Hepatocyte (in vitro differentiated cells): ENCODE data around the gene MUC4. TPM values are rescaled to one million over a fixed set of nuclear protein-coding genes. Genes with fewer than 3 reads are reported as not detected.
"Not testable (repeated sequence)": the region's sequence is repeated elsewhere in the genome, so short reads cannot be mapped to it uniquely, and the experiment has no call there.

Experiments
- DNase-seq: peaks from one replicate; pipeline ENCODE4 v3.0.0-alpha.2; 2016; ENCODE audit warnings: low spot score
- H2AFZ ChIP-seq: fragments of 200-600 bp; sonication (generic); 2 replicates; pipeline ENCODE4 v1.6.0; 2016; ENCODE audit warnings: antibody characterized with exemption, mild to moderate bottlenecking
- H3K27ac ChIP-seq: fragments of 200-600 bp; sonication (generic); 2 replicates; pipeline ENCODE4 v1.5.1; 2016; ENCODE audit warnings: mild to moderate bottlenecking
- H3K27me3 ChIP-seq: fragments of 200-600 bp; sonication (generic); 2 replicates; pipeline ENCODE4 v1.6.1; 2016
- H3K36me3 ChIP-seq: fragments of 200-600 bp; sonication (generic); replicated peaks from 2 replicates; pipeline ENCODE4 v1.5.1; 2016; ENCODE audit warnings: low read depth; ENCODE audit not compliant: insufficient read depth
- H3K4me1 ChIP-seq: fragments of 200-600 bp; sonication (generic); 2 replicates; pipeline ENCODE4 v1.5.1; 2016; ENCODE audit warnings: mild to moderate bottlenecking, moderate library complexity; ENCODE audit not compliant: insufficient read depth
- H3K4me2 ChIP-seq: fragments of 200-600 bp; sonication (generic); 2 replicates; pipeline ENCODE4 v1.6.0; 2016
- H3K4me3 ChIP-seq: fragments of 200-600 bp; sonication (generic); 2 replicates; pipeline ENCODE4 v1.5.1; 2016; ENCODE audit warnings: mild to moderate bottlenecking
- H3K79me2 ChIP-seq: fragments of 200-600 bp; sonication (generic); 2 replicates; pipeline ENCODE4 v1.6.0; 2017; ENCODE audit warnings: mild to moderate bottlenecking
- H3K9me2 ChIP-seq: fragments of 200-600 bp; sonication (generic); replicated peaks from 2 replicates; pipeline ENCODE4 v1.6.0; 2017; ENCODE audit warnings: mild to moderate bottlenecking; ENCODE audit not compliant: insufficient read depth
- H3K9me3 ChIP-seq: fragments of 200-600 bp; sonication (generic); 2 replicates; pipeline ENCODE4 v1.5.1; 2016; ENCODE audit warnings: low read depth, mild to moderate bottlenecking
- H4K20me1 ChIP-seq: fragments of 200-600 bp; sonication (generic); 2 replicates; pipeline ENCODE4 v1.6.0; 2016; ENCODE audit warnings: mild to moderate bottlenecking; ENCODE audit not compliant: insufficient read depth, poor library complexity, severe bottlenecking
- EZH2 ChIP-seq: fragments of 200-600 bp; sonication (generic); IDR thresholded peaks from 2 replicates; pipeline ENCODE4 v1.6.1; 2016; ENCODE audit warnings: antibody characterized with exemption, mild to moderate bottlenecking, borderline replicate concordance
- EZH2phosphoT487 ChIP-seq: fragments of 200-600 bp; sonication (generic); IDR thresholded peaks from one replicate; pipeline ENCODE4 v1.6.1; 2018; ENCODE audit warnings: antibody characterized with exemption, mild to moderate bottlenecking, low read depth, moderate library complexity; ENCODE audit not compliant: unreplicated experiment, severe bottlenecking
- WGBS: methylation state at CpG from one replicate; pipeline ENCODE4 v1.1.6; 2016; ENCODE audit warnings: low lambda C conversion rate; ENCODE audit errors: missing lambda C conversion rate; 5-methylcytosine and 5-hydroxymethylcytosine counted together
- polyA plus RNA-seq: library from polyadenylated mRNA; unstranded; fragments of >200 nt; fragmentation: Nextera tagmentation; extraction: Ambion mirVana; gene quantifications from 2 replicates; pipeline ENCODE4 v1.2.1, GENCODE V29; 2016
- total RNA-seq: library from RNA; depleted of rRNA; stranded (reverse); fragments of >200 nt; gene quantifications from 2 replicates; pipeline ENCODE4 v1.2.3, GENCODE V29; 2014
- TF ChIP-seq, protein P1 (sequence below): fragments of 200-600 bp; sonication (generic); IDR thresholded peaks from 2 replicates; pipeline ENCODE4 v1.5.1; 2016; ENCODE audit warnings: antibody characterized with exemption, mild to moderate bottlenecking; ENCODE audit not compliant: poor library complexity

Gene MUC4
- total and polyA plus RNA-seq, 2 experiments from 2014 or later, result 0.89 to 1.7 TPM

- peak overlapping the region; percentile 16 for H3K27ac ChIP-seq
- peaks cover 18% of the 10 kb centered on the region for H3K4me1 ChIP-seq
- H2AFZ ChIP-seq, result no peak overlapping the region
- no peaks in the 10 kb centered on the region for H3K36me3 ChIP-seq
- H4K20me1 ChIP-seq, result no peaks in the 10 kb centered on the region
- H3K9me2 ChIP-seq, result no peaks in the 10 kb centered on the region
- H3K27me3 ChIP-seq, result no peaks in the 10 kb centered on the region
- no peak for DNase-seq
- TF ChIP-seq EZH2phosphoT487, result no peak
- TF ChIP-seq EZH2, result no peak
- TF ChIP-seq, protein P1, sequence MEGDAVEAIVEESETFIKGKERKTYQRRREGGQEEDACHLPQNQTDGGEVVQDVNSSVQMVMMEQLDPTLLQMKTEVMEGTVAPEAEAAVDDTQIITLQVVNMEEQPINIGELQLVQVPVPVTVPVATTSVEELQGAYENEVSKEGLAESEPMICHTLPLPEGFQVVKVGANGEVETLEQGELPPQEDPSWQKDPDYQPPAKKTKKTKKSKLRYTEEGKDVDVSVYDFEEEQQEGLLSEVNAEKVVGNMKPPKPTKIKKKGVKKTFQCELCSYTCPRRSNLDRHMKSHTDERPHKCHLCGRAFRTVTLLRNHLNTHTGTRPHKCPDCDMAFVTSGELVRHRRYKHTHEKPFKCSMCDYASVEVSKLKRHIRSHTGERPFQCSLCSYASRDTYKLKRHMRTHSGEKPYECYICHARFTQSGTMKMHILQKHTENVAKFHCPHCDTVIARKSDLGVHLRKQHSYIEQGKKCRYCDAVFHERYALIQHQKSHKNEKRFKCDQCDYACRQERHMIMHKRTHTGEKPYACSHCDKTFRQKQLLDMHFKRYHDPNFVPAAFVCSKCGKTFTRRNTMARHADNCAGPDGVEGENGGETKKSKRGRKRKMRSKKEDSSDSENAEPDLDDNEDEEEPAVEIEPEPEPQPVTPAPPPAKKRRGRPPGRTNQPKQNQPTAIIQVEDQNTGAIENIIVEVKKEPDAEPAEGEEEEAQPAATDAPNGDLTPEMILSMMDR, result no peak
- no peak overlapping the region for H3K4me2 ChIP-seq
- H3K79me2 ChIP-seq, result no peaks in the 10 kb centered on the region
- no peak overlapping the region for H3K4me3 ChIP-seq
- 69% methylated on average over 7 of the region's 7 CpGs for WGBS
- H3K9me3 ChIP-seq, result no peaks in the 10 kb centered on the region
Measured at GRCh38 chr3:195727606-195728195, 84.0 kb downstream of the MUC4 start.

DNA sequence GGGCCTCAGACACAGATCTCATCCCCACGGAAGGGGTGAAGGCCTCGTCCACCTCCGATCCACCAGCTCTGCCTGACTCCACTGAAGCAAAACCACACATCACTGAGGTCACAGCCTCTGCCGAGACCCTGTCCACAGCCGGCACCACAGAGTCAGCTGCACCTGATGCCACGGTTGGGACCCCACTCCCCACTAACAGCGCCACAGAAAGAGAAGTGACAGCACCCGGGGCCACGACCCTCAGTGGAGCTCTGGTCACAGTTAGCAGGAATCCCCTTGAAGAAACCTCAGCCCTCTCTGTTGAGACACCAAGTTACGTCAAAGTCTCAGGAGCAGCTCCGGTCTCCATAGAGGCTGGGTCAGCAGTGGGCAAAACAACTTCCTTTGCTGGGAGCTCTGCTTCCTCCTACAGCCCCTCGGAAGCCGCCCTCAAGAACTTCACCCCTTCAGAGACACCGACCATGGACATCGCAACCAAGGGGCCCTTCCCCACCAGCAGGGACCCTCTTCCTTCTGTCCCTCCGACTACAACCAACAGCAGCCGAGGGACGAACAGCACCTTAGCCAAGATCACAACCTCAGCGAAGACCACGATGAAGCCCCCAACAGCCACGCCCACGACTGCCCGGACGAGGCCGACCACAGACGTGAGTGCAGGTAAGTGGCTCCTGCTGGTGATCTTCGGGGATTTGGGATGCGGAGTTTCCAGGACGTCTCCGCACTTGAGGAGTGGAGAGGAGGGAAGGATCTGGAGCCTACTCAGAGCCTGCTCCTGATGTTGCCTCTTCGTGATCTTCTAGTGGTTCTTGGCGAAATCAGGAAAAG lies 85.6 kb downstream of the MUC4 start:
- not testable (repeated sequence) for H2AFZ ChIP-seq, H3K9me3 ChIP-seq, H3K4me2 ChIP-seq, H3K9me2 ChIP-seq, H3K79me2 ChIP-seq, DNase-seq, H4K20me1 ChIP-seq, H3K4me3 ChIP-seq, H3K36me3 ChIP-seq, H3K27ac ChIP-seq, H3K27me3 ChIP-seq
- peaks cover 22% of the 10 kb centered on the region for H3K4me1 ChIP-seq
- 93% methylated on average over 32 of the region's 32 CpGs for WGBS

- peaks cover 22% of the 10 kb centered on the region for H3K4me1 ChIP-seq
- H3K9me3 ChIP-seq, H3K79me2 ChIP-seq, H4K20me1 ChIP-seq, H3K27ac ChIP-seq, H3K27me3 ChIP-seq, DNase-seq, H3K4me2 ChIP-seq, H3K4me3 ChIP-seq, H2AFZ ChIP-seq, H3K9me2 ChIP-seq, H3K36me3 ChIP-seq: not testable (repeated sequence)
- WGBS, result no CpG with 5 or more reads among the region's 13 CpGs
Measured at GRCh38 chr3:195724363-195724762, 87.4 kb downstream of the MUC4 start.

DNA sequence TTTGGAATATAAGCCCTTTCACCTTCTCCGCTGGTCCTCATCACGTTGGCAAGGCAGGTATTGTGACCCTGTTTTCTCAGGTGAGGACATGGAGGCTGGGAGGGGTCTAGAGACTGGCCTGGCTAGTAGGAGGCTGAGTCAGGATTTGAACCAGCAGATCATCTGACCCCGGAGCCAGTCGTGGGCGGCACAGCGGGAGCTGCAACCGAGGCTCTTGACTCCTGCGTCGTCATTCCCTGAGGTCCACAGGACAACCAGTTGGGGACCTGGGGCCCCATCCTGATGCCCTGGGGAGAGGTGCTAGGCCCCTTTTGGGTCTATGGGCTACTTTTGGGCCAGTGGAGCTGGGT lies 88.8 kb downstream of the MUC4 start:
- not testable (repeated sequence) for H2AFZ ChIP-seq, H3K4me2 ChIP-seq, H3K9me3 ChIP-seq, H4K20me1 ChIP-seq, DNase-seq, H3K27ac ChIP-seq, H3K36me3 ChIP-seq, H3K79me2 ChIP-seq, H3K4me3 ChIP-seq, H3K9me2 ChIP-seq, H3K27me3 ChIP-seq
- 73% methylated on average over 7 of the region's 9 CpGs for WGBS
- H3K4me1 ChIP-seq, result peaks cover 16% of the 10 kb centered on the region

DNA sequence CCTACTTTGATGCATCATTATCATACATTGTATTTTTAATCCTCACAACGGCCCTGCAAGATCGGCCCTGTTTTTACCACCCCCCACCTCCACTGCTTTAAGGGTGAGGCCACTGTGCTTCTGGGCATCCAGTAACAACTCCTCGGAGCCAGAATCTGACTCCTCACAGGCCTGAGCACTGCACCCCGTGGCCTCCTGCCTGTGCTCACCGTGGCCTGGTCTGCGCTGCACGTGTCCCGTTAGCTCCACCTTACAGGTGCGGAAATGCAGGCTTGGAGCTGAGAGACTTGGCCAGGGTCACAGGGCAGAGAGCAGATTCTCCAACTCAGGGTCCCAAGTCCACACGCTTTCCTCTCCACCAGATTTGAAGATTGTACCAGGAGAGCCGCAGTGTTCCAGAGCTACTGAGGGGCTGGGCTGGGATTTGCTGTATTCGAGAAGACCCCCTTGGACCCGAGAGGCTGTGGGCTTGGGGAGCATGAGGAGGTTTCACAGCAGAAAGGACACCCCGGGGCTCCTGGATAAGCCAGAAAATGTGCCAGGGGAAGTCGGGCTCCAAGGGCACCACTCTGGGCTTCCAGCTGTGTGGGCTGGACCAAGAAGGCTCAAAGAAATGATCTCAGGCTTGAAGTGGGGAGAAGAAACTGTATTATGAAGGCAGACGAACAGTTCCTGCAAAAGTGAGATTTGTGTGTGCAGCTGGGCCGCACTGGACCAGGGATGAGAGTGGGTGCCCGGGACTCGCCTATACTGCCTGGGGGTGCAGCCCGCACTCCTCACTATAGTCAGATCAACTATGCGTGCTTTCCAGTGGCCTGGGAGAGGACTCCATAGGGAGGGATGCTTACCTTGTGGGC lies 89.4 kb downstream of the MUC4 start:
- H4K20me1 ChIP-seq, H3K9me3 ChIP-seq, DNase-seq, H3K79me2 ChIP-seq, H3K27me3 ChIP-seq, H3K4me3 ChIP-seq, H3K36me3 ChIP-seq, H2AFZ ChIP-seq, H3K9me2 ChIP-seq, H3K4me2 ChIP-seq: not testable (repeated sequence)
- Histone ChIP-seq H3K4me1 (peaks cover 10% of the 10 kb centered on the region), H3K27ac (peak overlapping the region; percentile 75)
- WGBS, result 81% methylated on average over 20 of the region's 21 CpGs

- not testable (repeated sequence) for H2AFZ ChIP-seq, H3K4me3 ChIP-seq, H3K79me2 ChIP-seq, H4K20me1 ChIP-seq, DNase-seq, H3K27me3 ChIP-seq, H3K9me2 ChIP-seq, H3K9me3 ChIP-seq, H3K36me3 ChIP-seq
- Histone ChIP-seq H3K4me2 (peak within 1 kb of the TSS; percentile 22), H3K4me1 (peaks cover 15% of the 10 kb centered on the region), H3K27ac (peak within 1 kb of the TSS; percentile 86)
- WGBS, result 62% methylated on average over 14 of the region's 16 CpGs
Measured at GRCh38 chr3:195720831-195721506, 90.8 kb downstream of the MUC4 start, which contains the start of gene MUC20. MUC20 (plus strand) TSS chr3:195720978; CDS start chr3:195721008, 30 bp downstream.
